ENCODE results near the gene ADGRV1. TPM values are rescaled to one million over a fixed set of nuclear protein-coding genes. Genes with fewer than 3 reads are reported as not detected.
"Not testable (repeated sequence)": the region's sequence is repeated elsewhere in the genome, so short reads cannot be mapped to it uniquely, and the experiment has no call there.

The ADGRV1 gene
- total RNA-seq, 4 donors from 2014 or later = 1.9 to 11.3 TPM; not detected in 2

- TF ChIP-seq POLR2A (IDR thresholded peaks at IDR 0.05) (no peak), CTCF (IDR thresholded peaks at IDR 0.05) (no peak)
- Histone ChIP-seq H3K9me3 (no peaks in the 10 kb centered on the region), H3K4me1 (no peaks in the 10 kb centered on the region), H3K4me3 (no peak overlapping the region), H3K36me3 (no peaks in the 10 kb centered on the region), H3K27ac (no peak overlapping the region), H3K27me3 (no peaks in the 10 kb centered on the region)
- no peak for DNase-seq
- intact Hi-C loops (cut with DNase I; ENCODE audit: low total_unique reads) = no loop called here
Observed at GRCh38 chr5:90747175-90747574, 188.6 kb downstream of the ADGRV1 start.

- DNase-seq = no peak
- H3K27me3 ChIP-seq = no peaks in the 10 kb centered on the region
- H3K4me3 ChIP-seq = no peak overlapping the region
- TF ChIP-seq POLR2A (IDR thresholded peaks at IDR 0.05) (no peak), CTCF (IDR thresholded peaks at IDR 0.05) (no peak)
- H3K36me3 ChIP-seq = no peaks in the 10 kb centered on the region
- no peaks in the 10 kb centered on the region for H3K4me1 ChIP-seq
- no peak overlapping the region for H3K27ac ChIP-seq
- intact Hi-C loops (cut with DNase I; ENCODE audit: low total_unique reads) = no loop called here
- H3K9me3 ChIP-seq = no peaks in the 10 kb centered on the region
Observed at GRCh38 chr5:90747693-90748092, 189.1 kb downstream of the ADGRV1 start.

- TF ChIP-seq CTCF (IDR thresholded peaks at IDR 0.05) (no peak), POLR2A (IDR thresholded peaks at IDR 0.05) (no peak)
- no peaks in the 10 kb centered on the region for H3K9me3 ChIP-seq
- no peak for DNase-seq
- intact Hi-C loops (cut with DNase I; ENCODE audit: low total_unique reads) = no loop called here
- no peak overlapping the region for H3K27ac ChIP-seq
- H3K36me3 ChIP-seq = no peaks in the 10 kb centered on the region
- H3K4me3 ChIP-seq = no peak overlapping the region
- no peaks in the 10 kb centered on the region for H3K27me3 ChIP-seq
- H3K4me1 ChIP-seq = no peaks in the 10 kb centered on the region
Observed at GRCh38 chr5:90759119-90759518, 200.5 kb downstream of the ADGRV1 start.

- intact Hi-C loops (cut with DNase I; ENCODE audit: low total_unique reads) = no loop called here
- no peak for DNase-seq
- Histone ChIP-seq H3K27ac (no peak overlapping the region), H3K4me3 (no peak overlapping the region), H3K4me1 (no peaks in the 10 kb centered on the region), H3K27me3 (no peaks in the 10 kb centered on the region), H3K9me3 (no peaks in the 10 kb centered on the region), H3K36me3 (no peaks in the 10 kb centered on the region)
- TF ChIP-seq POLR2A (IDR thresholded peaks at IDR 0.05) (no peak), CTCF (IDR thresholded peaks at IDR 0.05) (no peak)
Observed at GRCh38 chr5:90767710-90768109, 209.1 kb downstream of the ADGRV1 start.

GRCh38 chr5:90770006-90770541, 211.5 kb downstream of the ADGRV1 start:
- H3K36me3 ChIP-seq; H3K4me1 ChIP-seq; H3K4me3 ChIP-seq; DNase-seq; intact Hi-C loops (cut with DNase I; ENCODE audit: low total_unique reads); H3K27me3 ChIP-seq; H3K9me3 ChIP-seq; H3K27ac ChIP-seq: not testable (repeated sequence)

- no peaks in the 10 kb centered on the region for H3K4me1 ChIP-seq
- no peak overlapping the region for H3K27ac ChIP-seq
- intact Hi-C loops (cut with DNase I; ENCODE audit: low total_unique reads) = no loop called here
- no peak overlapping the region for H3K4me3 ChIP-seq
- H3K36me3 ChIP-seq = no peaks in the 10 kb centered on the region
- no peak for TF ChIP-seq CTCF (IDR thresholded peaks at IDR 0.05)
- no peak for TF ChIP-seq POLR2A (IDR thresholded peaks at IDR 0.05)
- H3K27me3 ChIP-seq = no peaks in the 10 kb centered on the region
- no peaks in the 10 kb centered on the region for H3K9me3 ChIP-seq
- no peak for DNase-seq
Observed at GRCh38 chr5:90777959-90778358, 219.4 kb downstream of the ADGRV1 start.
